ENCODE results near the gene CLCN5. TPM values are rescaled to one million over a fixed set of nuclear protein-coding genes. Genes with fewer than 3 reads are reported as not detected.
A peak's percentile ranks its signal among the peaks of the same experiment; 100 is the strongest.

CLCN5 gene
- total and polyA plus RNA-seq, 2 experiments from 2014 or later, result 3.7 to 13.6 TPM

- Mint-ChIP-seq H3K4me3 (no peak overlapping the region), H3K9me3 (no peaks in the 10 kb centered on the region), H3K36me3 (ENCODE audit: low read depth) (no peaks in the 10 kb centered on the region), H3K27me3 (ENCODE audit: insufficient read depth, low read depth, poor library complexity) (peaks cover 1% of the 10 kb centered on the region), H3K27ac (no peak overlapping the region), H3K4me1 (no peaks in the 10 kb centered on the region)
- no peaks in the 10 kb centered on the region for H3K27me3 ChIP-seq (ENCODE audit: insufficient read depth)
- no peaks in the 10 kb centered on the region for H3K4me1 ChIP-seq (ENCODE audit: insufficient read depth)
- H2AFZ ChIP-seq, result no peak overlapping the region
- no peak overlapping the region for H3K4me2 ChIP-seq
- TF ChIP-seq CTCF (conservative IDR thresholded peaks at IDR 0.05; ENCODE audit: low read depth in 2 of 2) (peak; percentile 54 to 66), CREB1 (CRISPR knock-in tag; IDR thresholded peaks at IDR 0.05; ENCODE audit: low read depth) (no peak)
- peak; percentile 51 for DNase-seq (ENCODE audit: low spot score)
- no peaks in the 10 kb centered on the region for H3K9me2 ChIP-seq (ENCODE audit: insufficient read depth)
- peak; percentile 78 for ATAC-seq
- no peaks in the 10 kb centered on the region for H3K79me2 ChIP-seq (replicated peaks; ENCODE audit: insufficient read depth)
- H3F3A ChIP-seq (replicated peaks; ENCODE audit: low read depth), result no peaks in the 10 kb centered on the region
- H3K36me3 ChIP-seq (ENCODE audit: insufficient read depth), result no peaks in the 10 kb centered on the region
- H3K27ac ChIP-seq (ENCODE audit: low read depth), result no peak overlapping the region
- H4K20me1 ChIP-seq (replicated peaks; ENCODE audit: insufficient read depth), result no peaks in the 10 kb centered on the region
- H3K4me3 ChIP-seq, result no peak overlapping the region
These were observed 177.8 kb downstream of the CLCN5 start for GRCh38 chrX:50100188-50100587.

GRCh38 chrX:50103176-50103575 is 180.8 kb downstream of the CLCN5 start:
- H3F3A ChIP-seq (replicated peaks; ENCODE audit: low read depth), result no peaks in the 10 kb centered on the region
- DNase-seq (ENCODE audit: low spot score), result no peak
- no peak overlapping the region for H3K4me3 ChIP-seq
- H3K9me2 ChIP-seq (ENCODE audit: insufficient read depth), result no peaks in the 10 kb centered on the region
- Mint-ChIP-seq H3K4me1 (peaks cover 7% of the 10 kb centered on the region; the same call in 2 of the 3 replicates), H3K27me3 (ENCODE audit: insufficient read depth, low read depth, poor library complexity) (peaks cover 1% of the 10 kb centered on the region), H3K4me3 (no peak overlapping the region), H3K27ac (no peak overlapping the region), H3K36me3 (ENCODE audit: low read depth) (no peaks in the 10 kb centered on the region), H3K9me3 (no peaks in the 10 kb centered on the region)
- no peak for ATAC-seq
- peaks cover 7% of the 10 kb centered on the region for H3K4me1 ChIP-seq (ENCODE audit: insufficient read depth)
- H3K79me2 ChIP-seq (replicated peaks; ENCODE audit: insufficient read depth), result no peaks in the 10 kb centered on the region
- H3K27ac ChIP-seq (ENCODE audit: low read depth), result no peak overlapping the region
- no peaks in the 10 kb centered on the region for H4K20me1 ChIP-seq (replicated peaks; ENCODE audit: insufficient read depth)
- no peak overlapping the region for H3K4me2 ChIP-seq
- H3K36me3 ChIP-seq (ENCODE audit: insufficient read depth), result no peaks in the 10 kb centered on the region
- no peak overlapping the region for H2AFZ ChIP-seq
- no peaks in the 10 kb centered on the region for H3K27me3 ChIP-seq (ENCODE audit: insufficient read depth)
- TF ChIP-seq ETS1 (IDR thresholded peaks at IDR 0.05) (no peak), EZH2 (IDR thresholded peaks at IDR 0.05; ENCODE audit: low read depth, unreplicated experiment) (no peak), CTCF (conservative IDR thresholded peaks at IDR 0.05; ENCODE audit: low read depth in 2 of 2) (no peak), ZNF462 (CRISPR knock-in tag; IDR thresholded peaks at IDR 0.05) (no peak), ZNF114 (CRISPR knock-in tag; IDR thresholded peaks at IDR 0.05) (no peak), STAT1 (IDR thresholded peaks at IDR 0.05; ENCODE audit: unreplicated experiment) (no peak), POLR2AphosphoS5 (IDR thresholded peaks at IDR 0.05; ENCODE audit: low read depth) (no peak), CREB1 (CRISPR knock-in tag; IDR thresholded peaks at IDR 0.05; ENCODE audit: low read depth) (no peak), NANOG (IDR thresholded peaks at IDR 0.05; ENCODE audit: borderline replicate concordance) (no peak), JUNB (IDR thresholded peaks at IDR 0.05; ENCODE audit: unreplicated experiment) (no peak), ZNF331 (CRISPR knock-in tag; IDR thresholded peaks at IDR 0.05; ENCODE audit: low read depth) (no peak)
